Loucy (cell line): ENCODE measurements around the gene KY.

Source experiments
- H2AFZ ChIP-seq: fragments of 200-600 bp; sonication (generic); 2 replicates; pipeline ENCODE4 v1.6.0; 2016; ENCODE audit warnings: antibody characterized with exemption, mild to moderate bottlenecking, low read length, moderate library complexity
- H3F3A ChIP-seq: fragments of 200-600 bp; 2 replicates; pipeline ENCODE4 v1.6.0; 2016; ENCODE audit warnings: antibody characterized with exemption, low read depth, mild to moderate bottlenecking
- H3K27me3 ChIP-seq: fragments of 200-600 bp; sonication (generic); 2 replicates; pipeline ENCODE4 v1.6.1; 2014; ENCODE audit warnings: low read length, mild to moderate bottlenecking; ENCODE audit not compliant: insufficient read depth, poor library complexity, severe bottlenecking
- H3K36me3 ChIP-seq: fragments of 200-600 bp; sonication (generic); 2 replicates; pipeline ENCODE4 v1.6.1; 2016; ENCODE audit warnings: low read length; ENCODE audit not compliant: insufficient read depth
- H3K4me1 ChIP-seq: fragments of 200-600 bp; sonication (generic); 2 replicates; pipeline ENCODE4 v1.5.1; 2014; ENCODE audit warnings: low read length, mild to moderate bottlenecking; ENCODE audit not compliant: insufficient read depth, poor library complexity, severe bottlenecking
- H3K4me2 ChIP-seq: fragments of 200-600 bp; sonication (generic); 2 replicates; pipeline ENCODE4 v1.6.0; 2014; ENCODE audit warnings: antibody characterized with exemption, low read length, low read depth, mild to moderate bottlenecking; ENCODE audit not compliant: poor library complexity, severe bottlenecking
- H3K4me3 ChIP-seq: fragments of 200-600 bp; sonication (generic); 2 replicates; pipeline ENCODE4 v1.5.1; 2014; ENCODE audit warnings: low read length, mild to moderate bottlenecking, mixed read lengths; ENCODE audit not compliant: poor library complexity, severe bottlenecking
- H3K79me2 ChIP-seq: fragments of 200-600 bp; sonication (generic); 2 replicates; pipeline ENCODE4 v1.6.1; 2014; ENCODE audit warnings: low read length; ENCODE audit not compliant: insufficient read depth
- H3K9ac ChIP-seq: fragments of 200-600 bp; sonication (generic); 2 replicates; pipeline ENCODE4 v1.6.0; 2014; ENCODE audit warnings: mild to moderate bottlenecking, low read depth, low read length, moderate library complexity; ENCODE audit not compliant: poor library complexity, severe bottlenecking
- H3K9me2 ChIP-seq: fragments of 200-600 bp; sonication (generic); replicated peaks from 2 replicates; pipeline ENCODE4 v1.6.1; 2016; ENCODE audit warnings: low read depth, low read length, mixed read lengths
- H3K9me3 ChIP-seq: fragments of 200-600 bp; sonication (generic); 2 replicates; pipeline ENCODE4 v1.6.1; 2014; ENCODE audit warnings: mild to moderate bottlenecking, antibody characterized with exemption, low read length, low read depth; ENCODE audit not compliant: insufficient read depth
- H4K20me1 ChIP-seq: fragments of 200-600 bp; sonication (generic); 2 replicates; pipeline ENCODE4 v1.6.0; 2014; ENCODE audit warnings: antibody characterized with exemption, low read length, mild to moderate bottlenecking; ENCODE audit not compliant: insufficient read depth, poor library complexity, severe bottlenecking
- CTCF ChIP-seq: fragments of 200-600 bp; sonication (generic); conservative IDR thresholded peaks from 2 replicates; pipeline ENCODE4 v1.5.1; 2014; ENCODE audit warnings: mild to moderate bottlenecking, antibody characterized with exemption, low read length
- EZH2phosphoT487 ChIP-seq: fragments of 200-600 bp; IDR thresholded peaks from 2 replicates; pipeline ENCODE4 v1.6.1; 2018; ENCODE audit warnings: antibody characterized with exemption, mild to moderate bottlenecking, moderate library complexity, borderline replicate concordance

Gene KY

GRCh38 chr3:134658555-134658954 lies 7.7 kb upstream of the KY start:
- H3K9me2 ChIP-seq = no peaks in the 10 kb centered on the region
- H3K4me3 ChIP-seq = no peak overlapping the region
- H3K36me3 ChIP-seq = no peaks in the 10 kb centered on the region
- no peaks in the 10 kb centered on the region for H3K27me3 ChIP-seq
- H2AFZ ChIP-seq = no peak overlapping the region
- TF ChIP-seq CTCF = no peak
- no peak for TF ChIP-seq EZH2phosphoT487
- no peaks in the 10 kb centered on the region for H4K20me1 ChIP-seq
- no peaks in the 10 kb centered on the region for H3K9me3 ChIP-seq
- no peaks in the 10 kb centered on the region for H3F3A ChIP-seq
- H3K9ac ChIP-seq = no peak overlapping the region
- no peaks in the 10 kb centered on the region for H3K79me2 ChIP-seq
- no peak overlapping the region for H3K4me2 ChIP-seq
- no peaks in the 10 kb centered on the region for H3K4me1 ChIP-seq

GRCh38 chr3:134656211-134656800 lies 5.5 kb upstream of the KY start:
- H3F3A ChIP-seq = no peaks in the 10 kb centered on the region
- no peaks in the 10 kb centered on the region for H3K27me3 ChIP-seq
- H2AFZ ChIP-seq = no peak overlapping the region
- H3K4me1 ChIP-seq = no peaks in the 10 kb centered on the region
- H3K9ac ChIP-seq = no peak overlapping the region
- TF ChIP-seq EZH2phosphoT487 (no peak), CTCF (no peak)
- H3K9me3 ChIP-seq = no peaks in the 10 kb centered on the region
- H3K4me2 ChIP-seq = no peak overlapping the region
- no peaks in the 10 kb centered on the region for H3K9me2 ChIP-seq
- H4K20me1 ChIP-seq = no peaks in the 10 kb centered on the region
- no peaks in the 10 kb centered on the region for H3K79me2 ChIP-seq
- H3K36me3 ChIP-seq = no peaks in the 10 kb centered on the region
- H3K4me3 ChIP-seq = no peak overlapping the region

- no peaks in the 10 kb centered on the region for H3F3A ChIP-seq
- H3K36me3 ChIP-seq = no peaks in the 10 kb centered on the region
- no peaks in the 10 kb centered on the region for H4K20me1 ChIP-seq
- no peak for TF ChIP-seq CTCF
- no peak for TF ChIP-seq EZH2phosphoT487
- H3K4me3 ChIP-seq = no peak overlapping the region
- no peak overlapping the region for H3K9ac ChIP-seq
- no peaks in the 10 kb centered on the region for H3K79me2 ChIP-seq
- H3K9me3 ChIP-seq = no peaks in the 10 kb centered on the region
- H3K9me2 ChIP-seq = no peaks in the 10 kb centered on the region
- no peaks in the 10 kb centered on the region for H3K4me1 ChIP-seq
- no peaks in the 10 kb centered on the region for H3K27me3 ChIP-seq
- H3K4me2 ChIP-seq = no peak overlapping the region
- no peak overlapping the region for H2AFZ ChIP-seq
Measured at GRCh38 chr3:134655706-134656105, 4.9 kb upstream of the KY start.
